Ectodermal cell (in vitro differentiated cells): ENCODE results near the gene TMTC1.

Source experiments
- H3K27ac ChIP-seq: 2 replicates; pipeline ENCODE4 v1.7.0; 2013; ENCODE audit warnings: mild to moderate bottlenecking, low read depth, low read length; ENCODE audit not compliant: insufficient read depth, poor library complexity, severe bottlenecking
- H3K27me3 ChIP-seq: 2 replicates; pipeline ENCODE4 v1.7.0; 2013; ENCODE audit warnings: mild to moderate bottlenecking, low read length; ENCODE audit not compliant: insufficient read depth, control insufficient read depth, poor library complexity, severe bottlenecking
- H3K36me3 ChIP-seq: one replicate; pipeline ENCODE4 v1.7.0; 2013; ENCODE audit warnings: low read length; ENCODE audit not compliant: control insufficient read depth, insufficient read depth
- H3K4me1 ChIP-seq: one replicate; pipeline ENCODE4 v1.7.0; 2013; ENCODE audit warnings: low read length; ENCODE audit not compliant: control insufficient read depth, insufficient read depth
- H3K4me3 ChIP-seq: 2 replicates; pipeline ENCODE4 v1.7.0; 2013; ENCODE audit warnings: low read depth, low read length, control low read depth; ENCODE audit not compliant: insufficient read depth
- H3K9me3 ChIP-seq: 2 replicates; pipeline ENCODE4 v1.7.0; 2013; ENCODE audit warnings: mild to moderate bottlenecking, low read length, moderate library complexity; ENCODE audit not compliant: control insufficient read depth
- WGBS, 2 experiments: methylation state at CpG; one replicate each; pipeline ENCODE4 v1.1.7; 2013; ENCODE audit warnings: missing lambda C conversion rate in 2 of 2; 5-methylcytosine and 5-hydroxymethylcytosine counted together

TMTC1 gene

GRCh38 chr12:29537298-29537697 is 246.4 kb downstream of the TMTC1 start:
- Histone ChIP-seq H3K4me3 (no peak overlapping the region), H3K4me1 (no peaks in the 10 kb centered on the region), H3K36me3 (no peaks in the 10 kb centered on the region), H3K27me3 (no peaks in the 10 kb centered on the region), H3K9me3 (no peaks in the 10 kb centered on the region), H3K27ac (no peak overlapping the region)
- WGBS, 2 experiments = 95 to 98% methylated on average over 2 of the region's 2 CpGs

DNA sequence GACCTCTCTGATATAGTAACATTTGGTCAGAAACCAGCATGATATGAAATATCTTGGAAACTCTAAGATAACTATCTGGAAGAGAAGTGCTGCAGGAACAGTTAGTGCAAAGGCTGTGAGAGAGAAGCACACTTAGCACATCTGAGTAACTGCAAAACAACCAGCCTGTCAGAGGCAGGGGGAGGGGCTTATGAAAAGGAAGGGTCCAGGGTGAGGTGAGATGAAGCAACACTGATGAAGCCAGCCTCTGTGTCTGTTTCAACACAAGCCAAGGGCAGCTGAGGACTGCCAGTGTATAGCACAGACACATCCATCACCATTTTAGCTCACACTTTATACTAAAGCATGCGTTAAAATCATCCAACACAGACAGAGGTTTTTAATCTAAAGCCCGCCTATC is 248.8 kb downstream of the TMTC1 start:
- H3K36me3 ChIP-seq = no peaks in the 10 kb centered on the region
- no peak overlapping the region for H3K4me3 ChIP-seq
- H3K27me3 ChIP-seq = no peaks in the 10 kb centered on the region
- WGBS, 2 experiments = 97 to 100% methylated on average over 2 of the region's 2 CpGs
- H3K4me1 ChIP-seq = no peaks in the 10 kb centered on the region
- no peak overlapping the region for H3K27ac ChIP-seq
- H3K9me3 ChIP-seq = no peaks in the 10 kb centered on the region

DNA sequence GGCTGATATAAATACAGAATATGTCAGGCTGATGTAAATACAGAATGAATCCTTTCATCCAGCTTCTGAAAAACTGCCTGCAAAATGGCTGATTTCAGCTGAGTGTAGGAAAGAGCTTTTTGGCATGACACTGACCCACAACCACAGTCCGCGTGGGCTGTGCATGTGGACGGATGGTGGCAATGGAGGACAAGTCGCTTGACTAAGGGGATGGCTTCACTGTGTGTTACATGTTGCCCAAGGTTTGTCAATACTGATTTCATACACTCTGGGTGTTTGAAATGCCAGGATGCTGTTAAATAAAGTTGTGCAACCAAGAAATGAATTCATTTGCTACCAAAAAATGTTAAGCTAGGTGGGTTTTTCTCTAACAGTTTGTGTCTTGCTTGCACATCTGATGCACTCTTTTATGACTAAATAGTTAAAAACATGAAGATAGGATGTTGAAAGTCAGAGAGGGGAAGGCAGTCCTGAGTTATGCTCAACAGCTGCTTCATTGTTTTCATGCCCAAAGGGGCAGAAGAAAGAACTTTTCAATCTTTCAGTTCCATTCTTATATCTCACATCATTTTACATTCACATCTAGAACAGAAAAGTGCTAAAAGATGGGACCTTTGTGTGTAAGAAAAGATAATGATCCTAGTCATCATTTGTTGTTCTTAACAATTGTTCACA is 249.8 kb downstream of the TMTC1 start:
- H3K4me1 ChIP-seq = no peaks in the 10 kb centered on the region
- no peaks in the 10 kb centered on the region for H3K36me3 ChIP-seq
- no peak overlapping the region for H3K4me3 ChIP-seq
- no peak overlapping the region for H3K27ac ChIP-seq
- no peaks in the 10 kb centered on the region for H3K9me3 ChIP-seq
- 70 to 75% methylated on average over 4 of the region's 4 CpGs for WGBS, 2 experiments
- no peaks in the 10 kb centered on the region for H3K27me3 ChIP-seq

DNA sequence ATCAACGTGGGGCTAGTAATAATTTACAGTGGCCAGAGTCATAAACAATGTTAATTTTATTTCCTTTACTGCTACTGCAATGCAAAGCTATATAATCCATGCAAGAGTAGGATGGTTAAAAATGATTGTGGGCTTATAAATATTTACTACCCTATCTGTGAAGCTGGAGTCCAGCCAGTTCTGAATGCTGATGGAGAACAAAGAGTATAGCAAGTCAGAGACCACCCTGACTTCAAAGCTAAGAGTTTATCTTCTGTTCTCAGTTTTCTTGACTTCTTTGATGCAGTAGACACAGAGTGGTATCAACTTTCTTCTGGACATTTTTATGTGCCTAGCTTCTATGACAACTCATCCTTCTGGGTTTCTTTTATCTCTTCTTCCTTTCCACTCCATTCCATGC is 252.3 kb downstream of the TMTC1 start:
- 86% methylated on average over 1 of the region's 1 CpG; no CpG with 5 or more reads in 1 of the 2 experiments for WGBS, 2 experiments
- no peaks in the 10 kb centered on the region for H3K36me3 ChIP-seq
- no peaks in the 10 kb centered on the region for H3K9me3 ChIP-seq
- H3K27me3 ChIP-seq = no peaks in the 10 kb centered on the region
- H3K27ac ChIP-seq = no peak overlapping the region
- H3K4me1 ChIP-seq = no peaks in the 10 kb centered on the region
- no peak overlapping the region for H3K4me3 ChIP-seq

- H3K4me1 ChIP-seq = no peaks in the 10 kb centered on the region
- H3K36me3 ChIP-seq = no peaks in the 10 kb centered on the region
- 88 to 96% methylated on average over 4 of the region's 4 CpGs for WGBS, 2 experiments
- H3K9me3 ChIP-seq = no peaks in the 10 kb centered on the region
- no peaks in the 10 kb centered on the region for H3K27me3 ChIP-seq
- H3K27ac ChIP-seq = no peak overlapping the region
- H3K4me3 ChIP-seq = no peak overlapping the region
Observed at GRCh38 chr12:29530436-29530835, 253.3 kb downstream of the TMTC1 start.

GRCh38 chr12:29528161-29528560 is 255.6 kb downstream of the TMTC1 start:
- Histone ChIP-seq H3K36me3 (no peaks in the 10 kb centered on the region), H3K4me1 (no peaks in the 10 kb centered on the region), H3K27ac (no peak overlapping the region), H3K4me3 (no peak overlapping the region), H3K27me3 (no peaks in the 10 kb centered on the region), H3K9me3 (no peaks in the 10 kb centered on the region)
- 92 to 98% methylated on average over 4 of the region's 4 CpGs for WGBS, 2 experiments

GRCh38 chr12:29521951-29522350 is 261.8 kb downstream of the TMTC1 start:
- Histone ChIP-seq H3K9me3 (no peaks in the 10 kb centered on the region), H3K4me3 (no peak overlapping the region), H3K4me1 (no peaks in the 10 kb centered on the region), H3K36me3 (no peaks in the 10 kb centered on the region), H3K27ac (no peak overlapping the region), H3K27me3 (no peaks in the 10 kb centered on the region)
- WGBS, 2 experiments = 90 to 98% methylated on average over 2 of the region's 2 CpGs

DNA sequence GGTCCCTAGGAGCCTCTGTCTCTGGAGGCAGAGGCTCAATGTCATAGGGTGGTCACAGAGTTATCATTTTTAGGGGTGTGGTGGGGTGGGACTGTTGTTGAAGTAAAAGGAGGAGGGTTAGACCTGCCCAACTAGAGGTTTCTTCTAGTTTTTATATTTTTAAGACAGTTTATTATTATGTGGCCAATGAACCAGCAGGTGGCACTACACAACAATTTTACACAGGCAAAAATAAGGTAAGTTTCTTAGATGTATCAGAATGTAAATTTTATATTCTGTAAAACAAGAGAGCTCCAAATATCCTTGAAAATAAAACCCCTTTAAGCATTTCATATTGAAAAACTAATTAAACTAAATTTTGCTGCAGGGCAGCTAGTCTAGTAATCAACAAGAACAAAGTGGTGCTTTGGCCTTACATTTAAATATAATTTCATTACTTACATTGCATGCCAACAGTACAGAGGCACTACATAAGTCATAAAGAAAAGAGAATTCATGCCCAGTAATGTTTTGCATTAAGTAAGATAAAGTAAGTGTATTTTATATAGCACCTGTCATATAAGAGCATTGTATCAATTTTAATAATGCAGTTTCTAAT is 264.1 kb downstream of the TMTC1 start:
- H3K9me3 ChIP-seq = no peaks in the 10 kb centered on the region
- no peak overlapping the region for H3K4me3 ChIP-seq

GRCh38 chr12:29518407-29518806 is 265.3 kb downstream of the TMTC1 start:
- no peaks in the 10 kb centered on the region for H3K27me3 ChIP-seq
- 96 to 100% methylated on average over 2 of the region's 2 CpGs for WGBS, 2 experiments
- no peaks in the 10 kb centered on the region for H3K36me3 ChIP-seq
- H3K4me1 ChIP-seq = no peaks in the 10 kb centered on the region
- no peak overlapping the region for H3K4me3 ChIP-seq
- H3K27ac ChIP-seq = no peak overlapping the region
- no peaks in the 10 kb centered on the region for H3K9me3 ChIP-seq

More for the DNA sequence above, 264.1 kb downstream of the TMTC1 start:
- Histone ChIP-seq H3K27me3 (no peaks in the 10 kb centered on the region), H3K36me3 (no peaks in the 10 kb centered on the region), H3K27ac (no peak overlapping the region), H3K4me1 (no peaks in the 10 kb centered on the region)

DNA sequence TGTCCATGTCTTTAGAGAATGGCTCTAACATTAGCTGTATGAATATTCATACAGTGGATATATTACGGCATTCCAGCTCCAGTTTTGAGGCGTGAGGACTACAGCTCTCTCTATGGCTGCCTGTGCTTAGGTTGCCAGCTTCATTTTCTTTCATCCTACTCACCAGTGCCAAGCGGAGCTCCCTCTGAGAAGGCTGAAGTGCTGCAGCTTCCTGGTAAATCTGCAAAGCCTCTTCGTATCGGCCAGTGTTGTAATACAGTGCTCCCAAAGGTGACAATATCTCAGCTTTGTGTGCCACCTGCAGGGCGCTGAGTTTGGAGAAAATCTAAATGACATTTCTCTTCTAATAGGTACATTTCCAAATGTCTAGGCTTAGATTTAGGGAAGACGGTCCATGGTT is 266.5 kb downstream of the TMTC1 start:
- no peak overlapping the region for H3K27ac ChIP-seq

More for the DNA sequence above, 266.5 kb downstream of the TMTC1 start:
- Histone ChIP-seq H3K9me3 (no peaks in the 10 kb centered on the region), H3K4me3 (no peak overlapping the region), H3K4me1 (no peaks in the 10 kb centered on the region), H3K27me3 (no peaks in the 10 kb centered on the region), H3K36me3 (no peaks in the 10 kb centered on the region)
- WGBS, 2 experiments = 92 to 95% methylated on average over 7 of the region's 7 CpGs
